ENCODE measurements around the gene ALG12. TPM values are rescaled to one million over a fixed set of nuclear protein-coding genes. Genes with fewer than 3 reads are reported as not detected.

The ALG12 gene
- total RNA-seq, 1 donor from 2014 or later, result 18.7 TPM

- H3K27me3 ChIP-seq (ENCODE audit: control insufficient read depth, insufficient read depth, low read length), result no peaks in the 10 kb centered on the region
- H3K4me3 ChIP-seq (ENCODE audit: low read depth, low read length), result no peak overlapping the region
- FAIRE-seq (no peak), DNase-seq (ENCODE audit: low read depth) (no peak)
- H3K36me3 ChIP-seq (ENCODE audit: control insufficient read depth, insufficient read depth, low read length), result peaks cover 31% of the 10 kb centered on the region
- TF ChIP-seq CTCF (IDR thresholded peaks at IDR 0.05; ENCODE audit: insufficient read depth, low read length, severe bottlenecking), result no peak
Observed at GRCh38 chr22:49885881-49886280, 32.4 kb downstream of the ALG12 start.

- Histone ChIP-seq H3K36me3 (ENCODE audit: control insufficient read depth, insufficient read depth, low read length) (peaks cover 31% of the 10 kb centered on the region), H3K27me3 (ENCODE audit: control insufficient read depth, insufficient read depth, low read length) (no peaks in the 10 kb centered on the region), H3K4me3 (ENCODE audit: low read depth, low read length) (no peak overlapping the region)
- TF ChIP-seq CTCF (IDR thresholded peaks at IDR 0.05; ENCODE audit: insufficient read depth, low read length, severe bottlenecking), result no peak
- FAIRE-seq, result no peak
- DNase-seq (ENCODE audit: low read depth), result no peak
Observed at GRCh38 chr22:49885281-49885680, 33.0 kb downstream of the ALG12 start.

- Histone ChIP-seq H3K36me3 (ENCODE audit: control insufficient read depth, insufficient read depth, low read length) (peaks cover 31% of the 10 kb centered on the region), H3K4me3 (ENCODE audit: low read depth, low read length) (no peak overlapping the region), H3K27me3 (ENCODE audit: control insufficient read depth, insufficient read depth, low read length) (no peaks in the 10 kb centered on the region)
- no peak for FAIRE-seq
- no peak for TF ChIP-seq CTCF (IDR thresholded peaks at IDR 0.05; ENCODE audit: insufficient read depth, low read length, severe bottlenecking)
- no peak for DNase-seq (ENCODE audit: low read depth)
Observed at GRCh38 chr22:49884503-49885260, 33.6 kb downstream of the ALG12 start.

GRCh38 chr22:49884075-49884474 is 34.2 kb downstream of the ALG12 start:
- H3K27me3 ChIP-seq (ENCODE audit: control insufficient read depth, insufficient read depth, low read length), result no peaks in the 10 kb centered on the region
- H3K36me3 ChIP-seq (ENCODE audit: control insufficient read depth, insufficient read depth, low read length), result peaks cover 31% of the 10 kb centered on the region

GRCh38 chr22:49883294-49883640 is 35.0 kb downstream of the ALG12 start:
- FAIRE-seq (no peak), DNase-seq (ENCODE audit: low read depth) (no peak)
- TF ChIP-seq CTCF (IDR thresholded peaks at IDR 0.05; ENCODE audit: insufficient read depth, low read length, severe bottlenecking), result no peak
- Histone ChIP-seq H3K4me3 (ENCODE audit: low read depth, low read length) (no peak overlapping the region), H3K36me3 (ENCODE audit: control insufficient read depth, insufficient read depth, low read length) (peaks cover 28% of the 10 kb centered on the region), H3K27me3 (ENCODE audit: control insufficient read depth, insufficient read depth, low read length) (no peaks in the 10 kb centered on the region)

More at GRCh38 chr22:49884075-49884474, 34.2 kb downstream of the ALG12 start:
- no peak for TF ChIP-seq CTCF (IDR thresholded peaks at IDR 0.05; ENCODE audit: insufficient read depth, low read length, severe bottlenecking)
- peak; percentile 83 for FAIRE-seq
- DNase-seq (ENCODE audit: low read depth), result no peak
- H3K4me3 ChIP-seq (ENCODE audit: low read depth, low read length), result no peak overlapping the region

Data from bronchial epithelial cell (primary cell).